Endothelial cell of umbilical vein (primary cell): ENCODE data around the gene HTATSF1. TPM values are rescaled to one million over a fixed set of nuclear protein-coding genes. Genes with fewer than 3 reads are reported as not detected.

ENCODE experiments used
- BruUV-seq: library from RNA; stranded (reverse); fragments of 400-500 nt; replicated peaks from 2 replicates; lab custom pipeline; 2021; lab: Mats Ljungman, UMichigan
- CTCF ChIA-PET: fragments of 300-600, 350-600 bp; sonication (Branson Sonifier 250); formaldehyde crosslinking; loops from one replicate; lab custom pipeline; 2021; ENCODE audit warnings: antibody characterized with exemption, inconsistent platforms; lab: Charles Lee
- POLR2A ChIA-PET: fragments of 300-600, 350-600 bp; sonication (Branson Sonifier 250); formaldehyde crosslinking; loops from one replicate; lab custom pipeline; 2021; ENCODE audit warnings: antibody characterized with exemption, inconsistent platforms; lab: Charles Lee
- DNase-seq: peaks from one replicate; pipeline ENCODE4 v3.0.0-alpha.2; 2011; ENCODE audit warnings: low read depth, low spot score
- FAIRE-seq: peaks from 2 replicates; lab custom pipeline; 2011; peaks lifted over from hg19 to GRCh38; lab: Jason Lieb, UNC
- H2AFZ ChIP-seq: 2 replicates; pipeline ENCODE4 v1.6.0; 2012; ENCODE audit warnings: low read depth, low read length, control low read depth, inconsistent platforms
- H3K27ac ChIP-seq: 2 replicates; pipeline ENCODE4 v1.5.1; 2011; ENCODE audit warnings: low read depth, mild to moderate bottlenecking, control low read depth, low read length, moderate library complexity; ENCODE audit not compliant: insufficient read depth
- H3K27me3 ChIP-seq, 2 experiments: 2 replicates each; pipeline versions ENCODE4 v1.6.0 to v1.6.1; 2011; ENCODE audit warnings: low read length in 2 of 2, mixed read lengths in 1 of 2; ENCODE audit not compliant: control insufficient read depth in 2 of 2, insufficient read depth in 2 of 2
- H3K36me3 ChIP-seq, 2 experiments: 2 replicates in 1 of 2; 3 replicates in 1 of 2; pipeline ENCODE4 v1.5.1; 2011; ENCODE audit warnings: low read length in 2 of 2, mild to moderate bottlenecking in 1 of 2, moderate library complexity in 1 of 2; ENCODE audit not compliant: control insufficient read depth in 2 of 2, insufficient read depth in 2 of 2; ENCODE audit errors: extremely low read depth in 1 of 2
- H3K4me1 ChIP-seq: 3 replicates; pipeline ENCODE4 v1.5.1; 2011; ENCODE audit warnings: mild to moderate bottlenecking, low read length; ENCODE audit not compliant: control insufficient read depth, insufficient read depth; ENCODE audit errors: extremely low read depth
- H3K4me2 ChIP-seq: 2 replicates; pipeline ENCODE4 v1.6.1; 2011; ENCODE audit warnings: low read length, control low read depth, mixed read lengths; ENCODE audit not compliant: insufficient read depth
- H3K4me3 ChIP-seq, 3 experiments: fragments of 200-600 bp in 1 of 3; sonication (generic), shearing (Covaris generic) in 1 of 3; replicated peaks in 1 of 3; 2 replicates each; pipeline ENCODE4 v1.5.1; 2011 to 2016; ENCODE audit warnings: control low read depth in 3 of 3, low read length in 3 of 3, mild to moderate bottlenecking in 2 of 3, inconsistent platforms in 1 of 3, low read depth in 1 of 3, moderate library complexity in 1 of 3; ENCODE audit not compliant: insufficient read depth in 1 of 3
- H3K79me2 ChIP-seq: 2 replicates; pipeline ENCODE4 v1.6.0; 2012; ENCODE audit warnings: low read length, inconsistent platforms; ENCODE audit not compliant: control insufficient read depth, insufficient read depth
- H3K9ac ChIP-seq: replicated peaks from 2 replicates; pipeline ENCODE3; 2011; ENCODE audit warnings: low read length, control low read depth; ENCODE audit not compliant: insufficient read depth; ENCODE audit errors: extremely low read depth
- H3K9me1 ChIP-seq: replicated peaks from 3 replicates; pipeline ENCODE4 v1.6.0; 2011; ENCODE audit warnings: mild to moderate bottlenecking, low read length; ENCODE audit not compliant: control insufficient read depth, insufficient read depth; ENCODE audit errors: extremely low read depth
- H3K9me3 ChIP-seq: replicated peaks from 2 replicates; pipeline ENCODE4 v1.5.1; 2012; ENCODE audit warnings: low read length, inconsistent platforms; ENCODE audit not compliant: control insufficient read depth, insufficient read depth
- H4K20me1 ChIP-seq: replicated peaks from 2 replicates; pipeline ENCODE3; 2011; ENCODE audit warnings: mild to moderate bottlenecking, low read length; ENCODE audit not compliant: control insufficient read depth, insufficient read depth; ENCODE audit errors: extremely low read depth
- EZH2 ChIP-seq: IDR thresholded peaks from 2 replicates; pipeline ENCODE4 v1.6.1; 2012; ENCODE audit warnings: borderline replicate concordance, low read depth, mild to moderate bottlenecking, moderate library complexity, low read length, inconsistent platforms; ENCODE audit not compliant: severe bottlenecking
- FOS ChIP-seq: IDR thresholded peaks from 2 replicates; pipeline ENCODE4 v1.6.1; 2011; ENCODE audit warnings: mild to moderate bottlenecking, low read length, moderate library complexity, borderline replicate concordance; ENCODE audit not compliant: insufficient read depth
- GATA2 ChIP-seq: IDR thresholded peaks from 2 replicates; pipeline ENCODE4 v1.7.0; 2011; ENCODE audit warnings: low read depth, mild to moderate bottlenecking, moderate library complexity, mixed read lengths, low read length; ENCODE audit not compliant: insufficient read length, insufficient read depth
- JUN ChIP-seq: IDR thresholded peaks from 2 replicates; pipeline ENCODE4 v1.6.1; 2011; ENCODE audit warnings: borderline replicate concordance, low read depth; ENCODE audit not compliant: insufficient read length, insufficient read depth
- MYC ChIP-seq: IDR thresholded peaks from one replicate; pipeline ENCODE4 v1.6.1; 2011; ENCODE audit warnings: mild to moderate bottlenecking, low read depth, low read length
- POLR2A ChIP-seq: IDR thresholded peaks from 2 replicates; pipeline ENCODE4 v1.6.1; 2012; ENCODE audit warnings: low read depth, mild to moderate bottlenecking, control low read depth, low read length
- POLR2AphosphoS5 ChIP-seq: IDR thresholded peaks from 2 replicates; pipeline ENCODE4 v1.6.1; 2012; ENCODE audit warnings: low read depth, mild to moderate bottlenecking, control low read depth, low read length, moderate library complexity; ENCODE audit not compliant: insufficient read depth
- dilution Hi-C: fragments of 300-500 bp; cut with MboI; formaldehyde crosslinking; loops from one replicate; pipeline ENCODE4 v1.15.0; 2019; ENCODE audit warnings: low sequenced_read_pairs; ENCODE audit not compliant: extremely low pct_ligation_motif_present
- intact Hi-C: fragments of 100-400 bp; cut with micrococcal nuclease; formaldehyde crosslinking; loops from one replicate; pipeline ENCODE4 v1.10.0; 2022
- polyA plus RNA-seq, 4 experiments: library from polyadenylated mRNA; depleted of rRNA in 3 of 4; stranded (reverse) in 3 of 4; unstranded in 1 of 4; fragments of >200 nt; gene quantifications; 2 replicates each; pipeline versions ENCODE4 v1.2.1 to v1.2.3, GENCODE V29; 2011 to 2012; ENCODE audit warnings: missing spikeins in 1 of 4
- total RNA-seq: library from RNA; stranded (reverse); gene quantifications from 2 replicates; pipeline ENCODE4 v1.2.3, GENCODE V29; 2021
- TF ChIP-seq, protein P1 (sequence below): IDR thresholded peaks from 2 replicates; pipeline ENCODE4 v1.6.1; 2011; ENCODE audit not compliant: insufficient read depth, insufficient read length
- TF ChIP-seq, protein P2 (sequence below), 2 donors: IDR thresholded peaks; 1 replicate in 1 of 2; 2 replicates in 1 of 2; pipeline ENCODE4 v1.5.1; 2011; ENCODE audit warnings: low read length in 2 of 2, mild to moderate bottlenecking in 2 of 2, moderate library complexity in 2 of 2, control low read depth in 1 of 2, inconsistent platforms in 1 of 2, low read depth in 1 of 2; ENCODE audit not compliant: insufficient read depth in 1 of 2; ENCODE audit errors: extremely low read depth in 1 of 2

HTATSF1 gene
- total and polyA plus RNA-seq, 2 donors (not counting 3 experiments of a cell fraction or from before 2014, with no cell fraction given): 1.0 to 31.1 TPM

DNA sequence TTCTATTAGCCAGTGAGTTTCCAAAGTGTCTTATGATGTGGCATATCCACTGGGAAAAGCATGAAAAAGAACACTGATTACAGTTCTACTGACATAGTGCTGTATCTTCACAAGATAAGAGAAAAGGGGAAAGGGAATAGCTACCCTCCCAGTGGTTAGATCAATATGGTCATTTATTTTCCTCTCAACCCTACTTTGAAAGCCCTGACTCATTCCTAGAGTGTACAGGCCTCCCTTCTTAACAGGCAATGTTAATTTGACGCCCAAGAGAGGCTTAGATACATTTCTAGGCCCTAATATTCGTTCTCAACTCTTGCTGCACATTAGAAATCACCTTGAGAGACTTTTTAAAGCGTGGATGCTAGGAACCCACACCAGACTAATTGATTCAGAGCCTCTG is 30.1 kb upstream of the HTATSF1 start:
- Histone ChIP-seq H3K9me3 (no peaks in the 10 kb centered on the region), H3K4me2 (no peak overlapping the region), H3K4me3 (no peak overlapping the region), H3K9me1 (no peaks in the 10 kb centered on the region), H2AFZ (no peak overlapping the region), H3K27ac (no peak overlapping the region), H3K9ac (no peak overlapping the region), H3K79me2 (no peaks in the 10 kb centered on the region), H3K27me3 (no peaks in the 10 kb centered on the region), H3K4me1 (no peaks in the 10 kb centered on the region), H3K36me3 (no peaks in the 10 kb centered on the region), H4K20me1 (no peaks in the 10 kb centered on the region)
- no peak for TF ChIP-seq POLR2A
- no peak for TF ChIP-seq GATA2
- no peak for TF ChIP-seq EZH2
- TF ChIP-seq, protein P1, sequence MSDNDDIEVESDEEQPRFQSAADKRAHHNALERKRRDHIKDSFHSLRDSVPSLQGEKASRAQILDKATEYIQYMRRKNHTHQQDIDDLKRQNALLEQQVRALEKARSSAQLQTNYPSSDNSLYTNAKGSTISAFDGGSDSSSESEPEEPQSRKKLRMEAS: no peak
- no peak for TF ChIP-seq FOS
- TF ChIP-seq POLR2AphosphoS5: no peak
- TF ChIP-seq, protein P2, sequence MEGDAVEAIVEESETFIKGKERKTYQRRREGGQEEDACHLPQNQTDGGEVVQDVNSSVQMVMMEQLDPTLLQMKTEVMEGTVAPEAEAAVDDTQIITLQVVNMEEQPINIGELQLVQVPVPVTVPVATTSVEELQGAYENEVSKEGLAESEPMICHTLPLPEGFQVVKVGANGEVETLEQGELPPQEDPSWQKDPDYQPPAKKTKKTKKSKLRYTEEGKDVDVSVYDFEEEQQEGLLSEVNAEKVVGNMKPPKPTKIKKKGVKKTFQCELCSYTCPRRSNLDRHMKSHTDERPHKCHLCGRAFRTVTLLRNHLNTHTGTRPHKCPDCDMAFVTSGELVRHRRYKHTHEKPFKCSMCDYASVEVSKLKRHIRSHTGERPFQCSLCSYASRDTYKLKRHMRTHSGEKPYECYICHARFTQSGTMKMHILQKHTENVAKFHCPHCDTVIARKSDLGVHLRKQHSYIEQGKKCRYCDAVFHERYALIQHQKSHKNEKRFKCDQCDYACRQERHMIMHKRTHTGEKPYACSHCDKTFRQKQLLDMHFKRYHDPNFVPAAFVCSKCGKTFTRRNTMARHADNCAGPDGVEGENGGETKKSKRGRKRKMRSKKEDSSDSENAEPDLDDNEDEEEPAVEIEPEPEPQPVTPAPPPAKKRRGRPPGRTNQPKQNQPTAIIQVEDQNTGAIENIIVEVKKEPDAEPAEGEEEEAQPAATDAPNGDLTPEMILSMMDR (IDR thresholded peaks at IDR 0.05; ENCODE audit: extremely low read depth in 1 of 2, insufficient read depth in 1 of 2, low read depth in 1 of 2, low read length in 2 of 2): no peak
- no peak for TF ChIP-seq JUN
- TF ChIP-seq MYC: no peak
- CTCF ChIA-PET: no interaction called here
- FAIRE-seq (no peak), DNase-seq (no peak)
- POLR2A ChIA-PET: no interaction called here
- no TSS peak for BruUV-seq
- intact Hi-C loops: no loop called here
- dilution Hi-C loops: no loop called here
